Neural cell (in vitro differentiated cells): ENCODE data around the gene NSG2.

Experiments used
- CTCF ChIP-seq: fragments of 450-650 bp; IDR thresholded peaks from 2 replicates; pipeline ENCODE4 v1.5.1; 2014; ENCODE audit warnings: antibody characterized with exemption, mild to moderate bottlenecking, moderate library complexity; ENCODE audit not compliant: poor library complexity, severe bottlenecking
- POLR2AphosphoS5 ChIP-seq: IDR thresholded peaks from 2 replicates; pipeline ENCODE4 v1.6.1; 2012
- SMC3 ChIP-seq: fragments of 450-650 bp; conservative IDR thresholded peaks from 2 replicates; pipeline ENCODE4 v1.6.1; 2014; ENCODE audit warnings: antibody characterized with exemption, mild to moderate bottlenecking, moderate library complexity; ENCODE audit not compliant: poor library complexity

- TF ChIP-seq SMC3, result no peak
- no peak for TF ChIP-seq CTCF
- TF ChIP-seq POLR2AphosphoS5, result no peak
Observed at GRCh38 chr5:174100490-174100889, 55.0 kb downstream of the NSG2 start.
